H1 (cell line): ENCODE measurements around the gene IQSEC3. TPM values are rescaled to one million over a fixed set of nuclear protein-coding genes. Genes with fewer than 3 reads are reported as not detected.

ENCODE experiments used
- ATF3 ChIP-seq: IDR thresholded peaks from 2 replicates; pipeline ENCODE4 v1.6.1; 2011; ENCODE audit warnings: low read depth, mild to moderate bottlenecking, low read length; ENCODE audit not compliant: insufficient read depth
- GABPA ChIP-seq: IDR thresholded peaks from 2 replicates; pipeline ENCODE4 v1.6.1; 2011; ENCODE audit warnings: mild to moderate bottlenecking, low read length, moderate library complexity, borderline replicate concordance; ENCODE audit not compliant: insufficient read depth
- HDAC2 ChIP-seq, 2 experiments: fragments of 300-600 bp in 1 of 2; sonication (generic) in 1 of 2; IDR thresholded peaks; 2 replicates each; pipeline ENCODE4 v1.6.1; 2011 to 2012; ENCODE audit warnings: low read depth in 2 of 2, low read length in 2 of 2, mild to moderate bottlenecking in 2 of 2, moderate library complexity in 2 of 2, borderline replicate concordance in 1 of 2, inconsistent platforms in 1 of 2
- KDM4A ChIP-seq: IDR thresholded peaks from one replicate; pipeline ENCODE4 v1.7.1; 2012; ENCODE audit warnings: low read depth, mild to moderate bottlenecking, moderate library complexity, low read length, inconsistent platforms; ENCODE audit not compliant: severe bottlenecking
- SIN3A ChIP-seq, 2 experiments: IDR thresholded peaks in 1 of 2; conservative IDR thresholded peaks in 1 of 2; 2 replicates each; pipeline ENCODE4 v1.6.1; 2011 to 2012; ENCODE audit warnings: low read length in 2 of 2, improper control_type of control experiment in 1 of 2, low read depth in 1 of 2, mild to moderate bottlenecking in 1 of 2
- SP1 ChIP-seq: IDR thresholded peaks from 2 replicates; pipeline ENCODE4 v1.6.1; 2011; ENCODE audit warnings: low read depth, low read length
- ZNF274 ChIP-seq: IDR thresholded peaks from 2 replicates; pipeline ENCODE4 v1.7.0; 2012; ENCODE audit warnings: low read length, borderline replicate concordance; ENCODE audit errors: extremely low read depth
- polyA plus RNA-seq, 7 experiments: library from polyadenylated mRNA; depleted of rRNA in 3 of 7; stranded (reverse) in 5 of 7; unstranded in 2 of 7; fragments of >200 nt in 5 of 7; fragments of 200-250 nt in 2 of 7; gene quantifications; 1 replicate in 5 of 7; 2 replicates in 1 of 7; 4 replicates in 1 of 7; pipeline versions ENCODE4 v1.2.1 to v1.2.3, GENCODE V29; 2011 to 2013; ENCODE audit warnings: missing spikeins in 2 of 7, mixed read lengths in 2 of 7
- total RNA-seq: library from RNA; stranded (reverse); fragmentation: NEBNext Ultra II Directional; extraction: Animal tissue kit (Norgen Biotek cat#: 25700); gene quantifications from 2 replicates; pipeline ENCODE4 v1.2.1, GENCODE V29; 2021

Gene IQSEC3
- total and polyA plus RNA-seq, 2 of the 8 experiments (the other 6 are each of a cell fraction or from before 2014, with no cell fraction given): 1.2 to 3.1 TPM

GRCh38 chr12:209246-209645 lies 142.7 kb downstream of the IQSEC3 start (continued):
- TF ChIP-seq KDM4A (no peak), HDAC2 (IDR thresholded peaks at IDR 0.05; ENCODE audit: borderline replicate concordance in 1 of 2, low read depth in 2 of 2, low read length in 2 of 2) (no peak), SIN3A (conservative IDR thresholded peaks at IDR 0.05 in 1 of 2, IDR thresholded peaks at IDR 0.05 in 1 of 2; ENCODE audit: low read depth in 1 of 2, low read length in 2 of 2) (no peak), ATF3 (no peak), ZNF274 (no peak), SP1 (no peak), GABPA (no peak)
